SH-SY5Y (cell line): ENCODE data around the gene ZFR.

ENCODE experiments used
- GATA2 ChIP-seq: IDR thresholded peaks from 2 replicates; pipeline ENCODE4 v1.6.1; 2011; ENCODE audit warnings: mild to moderate bottlenecking, low read depth, low read length
- GATA3 ChIP-seq: IDR thresholded peaks from 2 replicates; pipeline ENCODE4 v1.6.1; 2011; ENCODE audit warnings: low read depth, mild to moderate bottlenecking, low read length, moderate library complexity

GRCh38 chr5:32308946-32309345, 135.6 kb downstream of the ZFR start:
- TF ChIP-seq GATA2 (no peak), GATA3 (no peak)
